Measurements from ENCODE around the gene GRK2.

DNA sequence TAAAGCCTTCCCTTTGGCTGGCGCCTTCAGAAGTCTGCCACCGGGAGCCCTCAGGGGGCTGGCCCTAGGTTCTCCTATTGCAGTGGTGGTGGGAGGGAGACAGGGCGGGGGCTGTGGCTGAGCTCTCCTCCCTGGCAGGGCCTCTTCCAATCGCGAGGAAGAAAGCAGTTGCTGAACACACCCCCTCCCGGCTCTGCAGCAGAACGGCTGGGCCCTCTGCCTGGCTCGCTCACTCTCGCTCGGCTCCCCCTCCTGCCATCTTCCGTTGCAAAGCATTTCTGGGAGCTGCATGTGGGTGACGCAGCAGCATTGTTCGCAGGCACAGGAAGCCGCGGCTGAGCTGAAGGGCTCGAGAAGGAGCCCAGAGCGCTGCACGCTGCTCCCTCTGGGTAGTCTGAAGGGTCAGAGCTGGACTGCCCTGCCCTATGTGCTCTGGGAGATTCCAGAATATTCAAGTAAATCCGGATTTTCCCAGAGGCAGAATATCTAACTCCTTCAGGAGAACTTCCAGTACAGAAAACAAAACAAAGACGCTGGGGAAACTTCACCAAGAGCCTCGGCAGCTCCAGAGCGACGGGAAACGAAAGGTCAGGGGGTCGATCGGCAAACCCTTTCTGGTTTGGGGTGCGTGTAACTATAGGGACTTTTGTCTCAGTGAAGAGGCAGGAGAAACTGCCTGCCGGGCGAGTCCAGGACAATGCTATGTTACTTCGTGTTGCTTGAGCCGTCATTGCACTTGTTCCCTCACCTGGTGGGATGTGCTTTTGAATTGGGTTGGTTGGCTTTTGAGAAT is 26.3 kb upstream of the GRK2 start:
- TF ChIP-seq ZNF384 (IDR thresholded peaks at IDR 0.05) = no peak
- TF ChIP-seq, protein P1, sequence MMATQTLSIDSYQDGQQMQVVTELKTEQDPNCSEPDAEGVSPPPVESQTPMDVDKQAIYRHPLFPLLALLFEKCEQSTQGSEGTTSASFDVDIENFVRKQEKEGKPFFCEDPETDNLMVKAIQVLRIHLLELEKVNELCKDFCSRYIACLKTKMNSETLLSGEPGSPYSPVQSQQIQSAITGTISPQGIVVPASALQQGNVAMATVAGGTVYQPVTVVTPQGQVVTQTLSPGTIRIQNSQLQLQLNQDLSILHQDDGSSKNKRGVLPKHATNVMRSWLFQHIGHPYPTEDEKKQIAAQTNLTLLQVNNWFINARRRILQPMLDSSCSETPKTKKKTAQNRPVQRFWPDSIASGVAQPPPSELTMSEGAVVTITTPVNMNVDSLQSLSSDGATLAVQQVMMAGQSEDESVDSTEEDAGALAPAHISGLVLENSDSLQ (IDR thresholded peaks at IDR 0.05) = no peak
- TF ChIP-seq ELF4 (IDR thresholded peaks at IDR 0.05) = no peak
- no peak for TF ChIP-seq SP1 (IDR thresholded peaks at IDR 0.05)
- TF ChIP-seq BHLHE40 (IDR thresholded peaks at IDR 0.05; ENCODE audit: borderline replicate concordance) = no peak
- no peak for TF ChIP-seq NFRKB (IDR thresholded peaks at IDR 0.05)
- TF ChIP-seq ARNT (IDR thresholded peaks at IDR 0.05) = no peak
- TF ChIP-seq HDGF (IDR thresholded peaks at IDR 0.05; ENCODE audit: borderline replicate concordance) = peak; percentile 73; the same call in 1 of the 2 replicates
- no peak for TF ChIP-seq FOXA1 (IDR thresholded peaks at IDR 0.05)
- no peak for TF ChIP-seq FOXK2 (IDR thresholded peaks at IDR 0.05)

All from HEK293T (cell line).